ENCODE data around the gene GALC. TPM values are rescaled to one million over a fixed set of nuclear protein-coding genes. Genes with fewer than 3 reads are reported as not detected.

The GALC gene
- total and polyA plus RNA-seq, 8 donors = 2.3 to 50.4 (median 11.0) TPM

- intact Hi-C loops (cut with DNase I; ENCODE audit: low total_unique reads) = loop anchor here (10.0 kb wide), 1 partner anchor 162 kb away; no protein-coding TSS in a partner anchor
- H3K4me3 ChIP-seq = no peak overlapping the region
- WGBS, 5 donors = 46 to 63% (median 53%) methylated on average over 5 of the region's 5 CpGs
- DNase-seq = no peak
- H3K9me3 ChIP-seq = no peaks in the 10 kb centered on the region
- H3K4me1 ChIP-seq = peaks cover 0 to 10% (median 4%) of the 10 kb centered on the region in 4 donors
- H3K27ac ChIP-seq = no peak overlapping the region
- no peaks in the 10 kb centered on the region for H3K27me3 ChIP-seq
- TF ChIP-seq POLR2AphosphoS5 (IDR thresholded peaks at IDR 0.05) (no peak), POLR2A (IDR thresholded peaks at IDR 0.05) (no peak), EP300 (IDR thresholded peaks at IDR 0.05) (no peak)
- TF ChIP-seq, protein P1, sequence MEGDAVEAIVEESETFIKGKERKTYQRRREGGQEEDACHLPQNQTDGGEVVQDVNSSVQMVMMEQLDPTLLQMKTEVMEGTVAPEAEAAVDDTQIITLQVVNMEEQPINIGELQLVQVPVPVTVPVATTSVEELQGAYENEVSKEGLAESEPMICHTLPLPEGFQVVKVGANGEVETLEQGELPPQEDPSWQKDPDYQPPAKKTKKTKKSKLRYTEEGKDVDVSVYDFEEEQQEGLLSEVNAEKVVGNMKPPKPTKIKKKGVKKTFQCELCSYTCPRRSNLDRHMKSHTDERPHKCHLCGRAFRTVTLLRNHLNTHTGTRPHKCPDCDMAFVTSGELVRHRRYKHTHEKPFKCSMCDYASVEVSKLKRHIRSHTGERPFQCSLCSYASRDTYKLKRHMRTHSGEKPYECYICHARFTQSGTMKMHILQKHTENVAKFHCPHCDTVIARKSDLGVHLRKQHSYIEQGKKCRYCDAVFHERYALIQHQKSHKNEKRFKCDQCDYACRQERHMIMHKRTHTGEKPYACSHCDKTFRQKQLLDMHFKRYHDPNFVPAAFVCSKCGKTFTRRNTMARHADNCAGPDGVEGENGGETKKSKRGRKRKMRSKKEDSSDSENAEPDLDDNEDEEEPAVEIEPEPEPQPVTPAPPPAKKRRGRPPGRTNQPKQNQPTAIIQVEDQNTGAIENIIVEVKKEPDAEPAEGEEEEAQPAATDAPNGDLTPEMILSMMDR (IDR thresholded peaks at IDR 0.05) = no peak
- no peaks in the 10 kb centered on the region for H3K36me3 ChIP-seq
These were observed 19.5 kb upstream of the GALC start for GRCh38 chr14:88012495-88012894.

- no peak for TF ChIP-seq EP300 (IDR thresholded peaks at IDR 0.05)
- no peak for TF ChIP-seq POLR2AphosphoS5 (IDR thresholded peaks at IDR 0.05)
- intact Hi-C loops (cut with DNase I; ENCODE audit: low total_unique reads) = loop anchor here (10.0 kb wide), 1 partner anchor 164 kb away; no protein-coding TSS in a partner anchor
- H3K4me3 ChIP-seq = no peak overlapping the region
- 22 to 45% (median 30%) methylated on average over 2 of the region's 2 CpGs for WGBS, 5 donors
- H3K4me1 ChIP-seq = peaks cover 0 to 10% (median 4%) of the 10 kb centered on the region in 4 donors
- H3K27me3 ChIP-seq = no peaks in the 10 kb centered on the region
- DNase-seq = no peak
- H3K27ac ChIP-seq = no peak overlapping the region
- no peaks in the 10 kb centered on the region for H3K9me3 ChIP-seq
- no peaks in the 10 kb centered on the region for H3K36me3 ChIP-seq
These were observed 17.3 kb upstream of the GALC start for GRCh38 chr14:88010331-88010730.

DNA sequence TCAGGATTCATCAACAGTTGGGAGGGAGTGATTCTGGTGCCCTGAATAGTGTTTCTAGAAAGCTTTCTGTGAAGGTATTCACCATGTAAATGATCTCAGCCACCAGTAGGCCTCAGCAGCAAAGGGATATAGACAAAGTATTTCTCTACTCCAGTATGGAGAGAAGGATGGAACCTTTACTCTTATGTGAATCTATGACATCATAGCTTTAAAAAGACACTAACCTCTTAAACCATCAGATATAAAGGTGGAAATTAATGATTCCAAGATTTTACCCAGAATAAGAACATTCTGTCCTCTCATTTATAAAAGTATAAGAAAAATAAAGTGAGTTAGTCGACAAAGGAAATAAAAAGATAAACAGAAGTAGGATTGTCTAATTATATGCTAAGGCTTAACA is 16.5 kb upstream of the GALC start:
- Histone ChIP-seq H3K4me3 (no peak overlapping the region), H3K36me3 (no peaks in the 10 kb centered on the region), H3K27me3 (no peaks in the 10 kb centered on the region), H3K4me1 (peaks cover 0 to 10% (median 4%) of the 10 kb centered on the region in 4 donors), H3K27ac (no peak overlapping the region), H3K9me3 (no peaks in the 10 kb centered on the region)
- TF ChIP-seq, protein P1 (IDR thresholded peaks at IDR 0.05) = no peak
- TF ChIP-seq POLR2A (IDR thresholded peaks at IDR 0.05) = no peak
- TF ChIP-seq EP300 (IDR thresholded peaks at IDR 0.05) = no peak
- no peak for TF ChIP-seq POLR2AphosphoS5 (IDR thresholded peaks at IDR 0.05)
- DNase-seq = no peak
- intact Hi-C loops (cut with DNase I; ENCODE audit: low total_unique reads) = no loop called here
- 72 to 84% (median 80%) methylated on average over 1 of the region's 1 CpG for WGBS, 5 donors

GRCh38 chr14:88008039-88008742 is 15.2 kb upstream of the GALC start:
- intact Hi-C loops (cut with DNase I; ENCODE audit: low total_unique reads) = no loop called here

More at GRCh38 chr14:88008039-88008742, 15.2 kb upstream of the GALC start:
- H3K4me1 ChIP-seq = peaks cover 0 to 10% (median 0%) of the 10 kb centered on the region in 4 donors
- no peaks in the 10 kb centered on the region for H3K27me3 ChIP-seq
- no peaks in the 10 kb centered on the region for H3K36me3 ChIP-seq
- no peaks in the 10 kb centered on the region for H3K9me3 ChIP-seq
- 90 to 97% (median 95%) methylated on average over 2 of the region's 2 CpGs for WGBS, 5 donors
- TF ChIP-seq EP300 (IDR thresholded peaks at IDR 0.05) (no peak), POLR2AphosphoS5 (IDR thresholded peaks at IDR 0.05) (no peak), POLR2A (IDR thresholded peaks at IDR 0.05) (no peak)
- TF ChIP-seq, protein P1 (IDR thresholded peaks at IDR 0.05) = no peak
- peak overlapping the region in 1 of 5 donors; percentile 11 for H3K27ac ChIP-seq
- DNase-seq = no peak
- H3K4me3 ChIP-seq = no peak overlapping the region
